Left ventricle myocardium superior (tissue), 1 donor: Measurements from ENCODE around the gene KREMEN2. TPM values are rescaled to one million over a fixed set of nuclear protein-coding genes. Genes with fewer than 3 reads are reported as not detected.
A peak's percentile ranks its signal among the peaks of the same experiment; 100 is the strongest.

Source experiments
- ATAC-seq: fragments of 200-7000 bp; cut with Tn5 transposase; one replicate; pipeline ENCODE4 v1.9.1; 2020; ENCODE audit warnings: mild to moderate bottlenecking, moderate library complexity
- DNase-seq: peaks from one replicate; pipeline ENCODE4 v3.0.0-alpha.2; 2020
- intact Hi-C: fragments of 100-400 bp; cut with micrococcal nuclease; formaldehyde crosslinking; loops from one replicate; pipeline ENCODE4 v1.11.0; 2022
- total RNA-seq: library from RNA; stranded (reverse); fragmentation: NEBNext Ultra II Directional; extraction: Animal tissue kit (Norgen Biotek cat#: 25700); gene quantifications from one replicate; pipeline ENCODE4 v1.2.1, GENCODE V29; 2021
- donor health status: DM: no; HTN: yes; CAD: no; lungs with severe emphysema.

Gene KREMEN2
- total RNA-seq, 1 donor from 2014 or later = not detected

DNA sequence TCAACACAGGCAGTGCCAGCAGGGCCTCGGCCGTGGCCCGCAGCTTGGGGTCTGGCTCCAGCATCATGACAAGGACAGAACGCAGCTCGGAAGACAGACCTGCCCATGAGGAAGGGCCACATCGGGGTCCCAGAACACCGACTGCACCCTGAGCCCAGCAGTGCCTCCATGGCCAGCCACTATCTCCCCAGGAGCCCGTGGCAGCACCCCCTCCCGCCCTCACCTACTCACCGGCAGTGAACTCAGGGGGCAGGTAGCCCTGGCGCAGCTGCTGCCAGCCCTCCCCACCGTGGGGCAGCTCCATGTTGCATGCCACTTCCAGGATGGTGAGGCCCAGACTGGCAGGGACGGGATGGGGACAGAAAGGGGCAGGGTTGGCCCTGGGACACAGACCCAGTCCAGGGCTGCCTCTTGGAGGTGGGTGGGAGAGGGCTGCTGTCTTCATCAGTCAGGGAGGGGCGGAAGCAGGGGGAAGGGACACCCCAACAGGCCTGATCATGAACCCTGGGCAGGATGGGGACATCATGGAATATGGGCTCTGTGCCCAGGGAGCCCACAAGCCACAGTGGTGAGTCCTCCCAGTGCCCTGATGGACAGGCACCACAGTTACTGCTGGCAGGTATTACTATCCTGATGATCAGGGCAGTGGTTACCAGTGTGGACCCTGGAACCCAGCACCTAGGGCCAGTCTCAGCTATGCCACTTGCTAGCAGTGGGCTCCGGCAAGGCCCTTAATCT is 10.4 kb downstream of the KREMEN2 start:
- DNase-seq (no peak), ATAC-seq (no peak)
- intact Hi-C loops = no loop called here

DNA sequence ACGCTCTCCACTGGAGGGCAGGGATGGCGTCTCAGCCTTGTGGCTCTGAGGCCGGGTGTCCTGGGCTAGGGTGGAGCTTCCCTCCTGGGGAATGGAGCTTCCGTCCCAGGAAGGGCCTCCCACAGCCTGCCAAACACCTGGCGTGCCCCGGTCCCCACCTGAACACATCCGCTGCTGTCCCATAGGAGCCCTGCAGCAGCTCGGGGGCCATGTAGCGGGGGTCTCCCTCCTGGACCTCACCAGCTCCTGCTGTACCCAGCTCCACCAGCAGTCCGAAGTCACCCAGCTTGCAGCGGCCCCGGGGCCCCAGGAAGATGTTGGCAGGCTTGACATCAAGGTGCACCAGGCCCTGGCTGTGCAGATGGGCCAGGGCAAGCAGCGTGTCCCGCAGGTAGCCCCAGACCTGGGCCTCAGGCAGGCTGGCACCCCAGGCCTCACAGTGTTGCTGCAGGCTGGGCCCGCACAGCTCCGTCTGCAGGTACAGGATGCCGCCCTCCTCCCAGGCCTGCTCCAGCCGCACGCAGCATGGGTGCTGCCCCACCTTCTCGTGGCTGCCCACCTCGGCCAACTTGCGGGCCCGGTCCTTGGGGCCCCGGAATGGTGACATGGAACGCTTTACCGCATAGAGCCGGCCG is 11.2 kb downstream of the KREMEN2 start:
- DNase-seq = no peak
- intact Hi-C loops = no loop called here
- no peak for ATAC-seq

DNA sequence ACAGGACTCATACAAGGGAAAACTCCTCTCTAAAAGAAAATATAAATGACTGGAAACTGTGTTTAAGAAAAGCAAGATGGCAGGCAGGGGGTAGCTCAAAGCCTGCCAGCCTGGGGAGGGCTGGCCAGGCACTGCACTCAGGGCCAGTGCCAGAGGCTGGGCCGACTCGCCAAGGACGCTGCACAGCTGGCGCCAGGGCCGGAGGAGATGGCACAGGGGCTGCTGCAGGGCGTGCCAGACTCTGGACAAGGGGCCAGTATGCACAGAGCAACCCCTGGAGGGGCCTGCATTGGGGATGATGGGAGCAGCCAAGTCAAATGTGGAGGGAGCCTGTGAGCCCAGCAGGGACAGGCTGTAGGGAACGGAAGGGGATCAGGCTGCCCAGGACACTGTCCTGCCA is 12.1 kb downstream of the KREMEN2 start:
- intact Hi-C loops = no loop called here
- DNase-seq (no peak), ATAC-seq (no peak)

- no peak for ATAC-seq
- DNase-seq = no peak
- intact Hi-C loops = no loop called here
Measured at GRCh38 chr16:2976673-2977072, 12.6 kb downstream of the KREMEN2 start.

DNA sequence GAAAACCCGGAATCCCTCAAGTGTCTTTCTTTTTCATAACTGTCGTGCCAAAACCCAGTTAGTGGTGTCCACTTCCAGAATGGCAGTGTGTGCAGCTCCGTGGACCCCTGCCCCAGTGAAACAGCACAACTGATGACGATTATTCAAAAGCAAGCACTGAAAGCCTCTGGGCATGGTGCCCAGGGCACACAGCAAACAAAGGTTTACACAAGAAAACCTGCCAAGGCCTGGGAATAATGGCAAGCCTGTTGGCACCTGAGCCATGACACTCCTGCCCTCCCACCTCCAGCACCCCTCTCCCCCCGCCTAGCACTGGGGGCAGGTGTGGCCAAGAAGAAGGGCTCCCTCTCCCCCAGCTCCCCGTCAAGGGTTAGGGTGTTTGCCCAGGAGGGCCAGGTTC is 13.4 kb downstream of the KREMEN2 start:
- intact Hi-C loops = no loop called here

GRCh38 chr16:2979669-2980226 is 15.7 kb downstream of the KREMEN2 start:
- ATAC-seq (no peak), DNase-seq (no peak)
- intact Hi-C loops = no loop called here

More for the DNA sequence above, 13.4 kb downstream of the KREMEN2 start:
- DNase-seq = no peak
- no peak for ATAC-seq

- intact Hi-C loops = no loop called here
- peak; percentile 95 for ATAC-seq
- peak; percentile 97 for DNase-seq
Measured at GRCh38 chr16:2980227-2981176, 16.4 kb downstream of the KREMEN2 start, which contains the start of gene PKMYT1. TSS of gene PKMYT1 (minus strand) at chr16:2980446. CDS start at chr16:2979657, 789 bp downstream.

GRCh38 chr16:2981177-2981898 is 17.3 kb downstream of the KREMEN2 start:
- DNase-seq = no peak
- intact Hi-C loops = no loop called here
- ATAC-seq = no peak

GRCh38 chr16:2981899-2982250 is 17.8 kb downstream of the KREMEN2 start:
- intact Hi-C loops = no loop called here
- ATAC-seq (no peak), DNase-seq (no peak)

GRCh38 chr16:2982402-2982801 is 18.3 kb downstream of the KREMEN2 start:
- intact Hi-C loops = no loop called here
- ATAC-seq = no peak
- DNase-seq = no peak

GRCh38 chr16:2983706-2984136 is 19.6 kb downstream of the KREMEN2 start:
- intact Hi-C loops = no loop called here
- peak; percentile 89 for DNase-seq
- ATAC-seq = peak; percentile 39

GRCh38 chr16:2985462-2985861 is 21.4 kb downstream of the KREMEN2 start:
- ATAC-seq (peak; percentile 53), DNase-seq (peak; percentile 73)
- intact Hi-C loops = no loop called here

DNA sequence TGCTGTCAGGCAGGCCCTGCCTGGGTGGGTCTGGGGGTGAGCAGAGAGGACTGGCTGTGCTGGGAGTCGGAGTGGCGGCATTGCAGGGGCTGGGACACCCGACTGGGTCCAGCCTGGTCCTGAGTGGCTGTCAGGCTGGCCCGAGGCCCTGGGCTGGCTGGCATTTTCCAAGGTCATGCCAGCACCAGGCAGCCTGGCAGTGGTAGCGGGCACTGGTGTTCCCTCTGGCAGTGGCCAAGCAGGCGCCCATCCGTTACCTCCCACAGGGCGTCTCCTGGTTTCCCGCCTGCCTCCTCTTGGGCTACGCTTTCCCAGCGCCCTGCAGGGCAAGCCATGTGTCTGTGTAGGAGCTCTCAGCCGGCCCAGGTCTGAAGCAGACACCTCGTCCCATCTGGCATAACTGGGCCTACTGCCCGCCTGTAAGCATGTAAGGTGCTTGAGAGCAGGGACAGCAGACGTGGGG is 21.8 kb downstream of the KREMEN2 start:
- intact Hi-C loops = no loop called here
- DNase-seq = peak; percentile 84
- ATAC-seq = peak; percentile 84

DNA sequence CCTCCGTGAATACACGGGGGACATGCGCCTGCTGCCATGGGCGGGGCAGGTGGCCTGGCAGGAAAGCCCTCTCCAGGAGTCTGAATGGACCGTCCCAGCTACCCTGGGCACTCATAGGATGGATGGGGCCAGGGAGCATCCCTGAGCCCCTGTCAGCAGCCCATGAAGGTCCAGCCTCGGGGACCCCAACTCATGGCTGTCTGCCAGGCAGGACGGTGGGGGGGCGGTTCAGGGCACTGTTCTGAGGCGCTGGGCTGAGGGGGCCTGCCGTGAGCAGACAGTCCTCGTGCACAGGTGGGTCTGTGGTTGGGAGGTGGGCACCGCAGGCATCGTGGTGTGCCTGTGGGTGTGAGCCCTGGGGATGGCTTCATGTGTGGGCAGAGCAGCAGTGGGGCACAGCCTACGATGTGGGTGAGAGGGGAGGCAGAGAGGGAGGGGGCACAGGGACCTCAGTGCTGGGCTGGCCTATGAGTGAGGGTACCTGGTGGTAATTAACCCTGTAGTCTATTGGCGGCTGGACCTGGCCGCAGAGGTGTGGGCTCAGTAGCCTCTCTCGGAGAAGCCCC is 22.6 kb downstream of the KREMEN2 start:
- DNase-seq = no peak
- no peak for ATAC-seq
- intact Hi-C loops = no loop called here

- DNase-seq (no peak), ATAC-seq (no peak)
- intact Hi-C loops = no loop called here
Measured at GRCh38 chr16:2987286-2987685, 23.2 kb downstream of the KREMEN2 start.

DNA sequence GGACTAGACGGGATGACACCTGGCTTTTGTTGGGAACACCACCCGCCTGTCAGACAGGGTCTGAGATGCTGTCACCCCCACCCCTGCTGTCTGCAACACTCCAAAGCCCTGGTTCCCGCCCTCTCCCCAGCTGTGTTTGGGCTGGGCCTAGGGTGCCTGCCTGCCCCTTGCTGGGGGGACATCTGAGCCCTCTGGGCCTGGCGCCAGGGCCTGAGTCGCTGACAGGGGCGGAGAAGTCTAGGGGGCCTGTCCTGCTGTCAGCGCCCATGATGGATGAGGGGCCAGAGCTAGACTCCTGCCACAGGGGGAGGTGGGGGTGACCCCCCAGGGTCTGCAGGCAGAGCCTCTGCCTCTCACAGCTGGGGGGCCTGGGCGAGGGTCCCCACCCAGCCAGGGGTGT is 23.8 kb downstream of the KREMEN2 start:
- DNase-seq (no peak), ATAC-seq (no peak)
- intact Hi-C loops = no loop called here

DNA sequence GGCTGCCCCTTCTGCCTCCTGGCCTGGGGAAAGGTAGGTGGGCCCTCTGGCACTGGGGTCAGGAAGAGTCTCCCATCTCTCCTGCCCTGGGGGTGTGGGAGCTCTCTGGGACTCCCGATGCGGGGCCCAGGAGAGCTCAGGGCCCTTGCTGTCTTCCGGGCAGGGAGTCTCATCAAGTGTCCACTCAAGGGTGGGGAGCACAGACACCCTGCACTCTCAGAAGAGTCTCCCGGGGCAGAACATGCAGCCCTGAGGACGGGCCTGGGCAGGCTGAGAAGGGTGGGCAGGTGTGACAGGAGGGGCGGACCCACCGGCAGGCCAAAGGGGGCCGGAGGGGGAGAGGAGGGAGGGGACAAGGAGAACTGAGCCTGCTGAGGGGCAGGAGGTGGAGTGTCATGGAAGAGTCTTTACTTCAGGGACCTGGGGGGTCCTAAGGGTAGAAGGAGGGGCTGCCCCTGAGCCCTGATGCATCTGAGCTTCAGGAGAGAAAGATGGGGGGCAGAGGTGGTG is 24.6 kb downstream of the KREMEN2 start:
- ATAC-seq (no peak), DNase-seq (no peak)
- intact Hi-C loops = no loop called here

GRCh38 chr16:2990891-2991290 is 26.8 kb downstream of the KREMEN2 start:
- intact Hi-C loops = no loop called here
- no peak for ATAC-seq
- no peak for DNase-seq
